Suprapubic skin (tissue), 3 donors: ENCODE data around the gene PRSS1.

Experiments
- POLR2A ChIP-seq, 2 donors: fragments of 450-650 bp; IDR thresholded peaks; one replicate each; pipeline ENCODE4 v1.6.1; 2017; ENCODE audit warnings: antibody characterized with exemption in 2 of 2, mild to moderate bottlenecking in 2 of 2, moderate library complexity in 2 of 2
- TF ChIP-seq, protein P1 (sequence below), 2 donors: fragments of 200-600 bp in 1 of 2; fragments of 450-650 bp in 1 of 2; sonication (generic) in 1 of 2; IDR thresholded peaks; one replicate each; pipeline ENCODE4 v1.5.1; 2016 to 2019; ENCODE audit warnings: antibody characterized with exemption in 2 of 2, mild to moderate bottlenecking in 1 of 2, moderate library complexity in 1 of 2

DNA sequence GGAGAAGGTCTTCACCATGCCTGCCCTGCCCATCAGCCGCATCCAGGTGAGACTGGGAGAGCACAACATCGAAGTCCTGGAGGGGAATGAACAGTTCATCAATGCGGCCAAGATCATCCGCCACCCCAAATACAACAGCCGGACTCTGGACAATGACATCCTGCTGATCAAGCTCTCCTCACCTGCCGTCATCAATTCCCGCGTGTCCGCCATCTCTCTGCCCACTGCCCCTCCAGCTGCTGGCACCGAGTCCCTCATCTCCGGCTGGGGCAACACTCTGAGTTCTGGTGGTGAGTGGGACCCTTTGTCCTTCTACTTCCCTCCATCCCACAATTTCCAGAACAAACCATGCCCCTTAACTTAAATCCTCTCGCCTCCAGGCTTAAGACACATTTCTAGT, 24.0 kb downstream of the PRSS1 start:
- TF ChIP-seq, protein P1, sequence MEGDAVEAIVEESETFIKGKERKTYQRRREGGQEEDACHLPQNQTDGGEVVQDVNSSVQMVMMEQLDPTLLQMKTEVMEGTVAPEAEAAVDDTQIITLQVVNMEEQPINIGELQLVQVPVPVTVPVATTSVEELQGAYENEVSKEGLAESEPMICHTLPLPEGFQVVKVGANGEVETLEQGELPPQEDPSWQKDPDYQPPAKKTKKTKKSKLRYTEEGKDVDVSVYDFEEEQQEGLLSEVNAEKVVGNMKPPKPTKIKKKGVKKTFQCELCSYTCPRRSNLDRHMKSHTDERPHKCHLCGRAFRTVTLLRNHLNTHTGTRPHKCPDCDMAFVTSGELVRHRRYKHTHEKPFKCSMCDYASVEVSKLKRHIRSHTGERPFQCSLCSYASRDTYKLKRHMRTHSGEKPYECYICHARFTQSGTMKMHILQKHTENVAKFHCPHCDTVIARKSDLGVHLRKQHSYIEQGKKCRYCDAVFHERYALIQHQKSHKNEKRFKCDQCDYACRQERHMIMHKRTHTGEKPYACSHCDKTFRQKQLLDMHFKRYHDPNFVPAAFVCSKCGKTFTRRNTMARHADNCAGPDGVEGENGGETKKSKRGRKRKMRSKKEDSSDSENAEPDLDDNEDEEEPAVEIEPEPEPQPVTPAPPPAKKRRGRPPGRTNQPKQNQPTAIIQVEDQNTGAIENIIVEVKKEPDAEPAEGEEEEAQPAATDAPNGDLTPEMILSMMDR (IDR thresholded peaks at IDR 0.05): no peak
- TF ChIP-seq POLR2A (IDR thresholded peaks at IDR 0.05): no peak
